Astrocyte (in vitro differentiated cells and primary cell): ENCODE results near the gene GNAI3.

Experiments
- EZH2 ChIP-seq: IDR thresholded peaks from 2 replicates; pipeline ENCODE4 v1.6.1; 2012; ENCODE audit warnings: mild to moderate bottlenecking, low read length, inconsistent platforms; ENCODE audit not compliant: insufficient read depth
- TF ChIP-seq, protein P1 (sequence below): IDR thresholded peaks from 2 replicates; pipeline ENCODE4 v1.5.1; 2011; ENCODE audit warnings: low read depth, mild to moderate bottlenecking, inconsistent platforms, low read length, moderate library complexity; ENCODE audit not compliant: insufficient read depth

DNA sequence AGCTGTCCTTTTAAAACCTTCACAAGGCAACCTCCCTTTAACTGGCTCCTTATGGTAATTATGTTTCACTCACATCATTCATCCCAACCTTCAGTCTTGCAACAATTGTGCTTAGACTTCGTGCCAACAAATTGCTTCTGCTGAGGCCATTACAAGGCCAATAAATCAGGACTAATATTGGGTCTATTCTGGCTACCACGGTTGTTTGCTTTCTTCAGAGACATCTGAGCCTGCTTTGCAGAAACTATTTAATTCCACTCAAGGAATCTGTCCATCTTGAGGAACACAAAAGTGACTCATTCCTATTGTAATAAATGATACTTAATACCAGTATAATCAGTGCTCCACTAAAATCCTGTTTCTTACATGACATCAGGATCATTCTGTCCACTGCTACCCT is 104.9 kb downstream of the GNAI3 start:
- TF ChIP-seq EZH2, result no peak
- TF ChIP-seq, protein P1, sequence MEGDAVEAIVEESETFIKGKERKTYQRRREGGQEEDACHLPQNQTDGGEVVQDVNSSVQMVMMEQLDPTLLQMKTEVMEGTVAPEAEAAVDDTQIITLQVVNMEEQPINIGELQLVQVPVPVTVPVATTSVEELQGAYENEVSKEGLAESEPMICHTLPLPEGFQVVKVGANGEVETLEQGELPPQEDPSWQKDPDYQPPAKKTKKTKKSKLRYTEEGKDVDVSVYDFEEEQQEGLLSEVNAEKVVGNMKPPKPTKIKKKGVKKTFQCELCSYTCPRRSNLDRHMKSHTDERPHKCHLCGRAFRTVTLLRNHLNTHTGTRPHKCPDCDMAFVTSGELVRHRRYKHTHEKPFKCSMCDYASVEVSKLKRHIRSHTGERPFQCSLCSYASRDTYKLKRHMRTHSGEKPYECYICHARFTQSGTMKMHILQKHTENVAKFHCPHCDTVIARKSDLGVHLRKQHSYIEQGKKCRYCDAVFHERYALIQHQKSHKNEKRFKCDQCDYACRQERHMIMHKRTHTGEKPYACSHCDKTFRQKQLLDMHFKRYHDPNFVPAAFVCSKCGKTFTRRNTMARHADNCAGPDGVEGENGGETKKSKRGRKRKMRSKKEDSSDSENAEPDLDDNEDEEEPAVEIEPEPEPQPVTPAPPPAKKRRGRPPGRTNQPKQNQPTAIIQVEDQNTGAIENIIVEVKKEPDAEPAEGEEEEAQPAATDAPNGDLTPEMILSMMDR, result no peak
